Measurements from ENCODE around the gene SOCS7. TPM values are rescaled to one million over a fixed set of nuclear protein-coding genes. Genes with fewer than 3 reads are reported as not detected.

Gene SOCS7
- total RNA-seq, 2 donors from 2014 or later: 14.6 to 61.9 TPM

DNA sequence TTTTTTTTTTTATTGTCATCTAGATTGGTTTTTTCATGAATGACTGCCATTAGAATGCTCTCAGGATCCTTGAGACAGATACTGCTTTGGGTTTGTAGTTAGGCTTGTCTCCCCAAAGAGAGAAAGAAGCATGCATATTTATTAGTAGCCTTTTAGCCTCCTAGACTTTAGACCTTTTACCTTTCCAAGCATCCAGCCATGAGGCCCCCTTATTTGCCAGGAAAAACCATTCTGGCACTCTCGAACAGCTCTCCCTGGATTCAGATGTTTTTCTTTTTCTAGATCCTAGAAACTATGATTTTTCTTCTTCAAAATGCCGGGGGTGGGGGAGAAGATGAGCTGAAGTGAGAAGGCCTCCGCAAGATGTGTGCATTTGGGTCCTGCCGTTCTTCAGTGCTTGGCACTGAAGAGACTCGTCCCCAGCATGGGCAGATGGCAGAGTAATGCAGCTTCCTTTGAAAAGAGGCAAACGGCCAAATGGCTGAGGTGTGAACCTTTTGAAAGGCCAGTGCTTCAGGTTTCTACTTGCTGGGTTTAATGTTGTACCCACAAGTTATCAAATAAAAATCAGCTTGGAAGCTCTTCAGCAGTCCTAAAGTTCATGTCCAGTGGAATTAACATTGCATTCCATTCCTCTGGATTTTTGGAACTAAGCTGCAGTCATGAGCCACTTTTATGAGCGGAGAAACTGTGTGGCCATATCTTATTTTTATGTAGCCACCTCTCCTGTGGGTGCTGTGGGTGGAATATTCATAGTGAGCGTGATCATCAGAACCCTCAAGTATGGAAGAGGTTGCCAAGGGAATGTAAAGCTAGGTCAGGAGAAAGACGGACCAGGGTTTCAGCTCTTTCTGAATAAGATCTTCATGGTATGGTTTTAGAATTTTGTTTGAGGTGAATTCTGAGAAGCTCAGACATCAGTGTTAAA lies 7.2 kb downstream of the SOCS7 start:
- Histone ChIP-seq H3K27me3 (replicated peaks; ENCODE audit: insufficient read depth) (no peaks in the 10 kb centered on the region), H3K27ac (peak overlapping the region; percentile 13 to 61), H3K9me3 (no peaks in the 10 kb centered on the region), H3K4me3 (no peak overlapping the region), H3K4me1 (replicated peaks) (peaks cover 4% of the 10 kb centered on the region), H3K36me3 (no peaks in the 10 kb centered on the region)
- DNase-seq (ENCODE audit: low spot score): peak; percentile 72
- TF ChIP-seq POLR2A (IDR thresholded peaks at IDR 0.05) (no peak), CTCF (IDR thresholded peaks at IDR 0.05) (no peak), POLR2AphosphoS5 (IDR thresholded peaks at IDR 0.05) (peak; percentile 79)
- 22% methylated on average over 9 of the region's 9 CpGs for WGBS
- intact Hi-C loops (cut with DNase I): loop anchor here (10.0 kb wide), 1 partner anchor 126 kb away; no protein-coding TSS in a partner anchor

DNA sequence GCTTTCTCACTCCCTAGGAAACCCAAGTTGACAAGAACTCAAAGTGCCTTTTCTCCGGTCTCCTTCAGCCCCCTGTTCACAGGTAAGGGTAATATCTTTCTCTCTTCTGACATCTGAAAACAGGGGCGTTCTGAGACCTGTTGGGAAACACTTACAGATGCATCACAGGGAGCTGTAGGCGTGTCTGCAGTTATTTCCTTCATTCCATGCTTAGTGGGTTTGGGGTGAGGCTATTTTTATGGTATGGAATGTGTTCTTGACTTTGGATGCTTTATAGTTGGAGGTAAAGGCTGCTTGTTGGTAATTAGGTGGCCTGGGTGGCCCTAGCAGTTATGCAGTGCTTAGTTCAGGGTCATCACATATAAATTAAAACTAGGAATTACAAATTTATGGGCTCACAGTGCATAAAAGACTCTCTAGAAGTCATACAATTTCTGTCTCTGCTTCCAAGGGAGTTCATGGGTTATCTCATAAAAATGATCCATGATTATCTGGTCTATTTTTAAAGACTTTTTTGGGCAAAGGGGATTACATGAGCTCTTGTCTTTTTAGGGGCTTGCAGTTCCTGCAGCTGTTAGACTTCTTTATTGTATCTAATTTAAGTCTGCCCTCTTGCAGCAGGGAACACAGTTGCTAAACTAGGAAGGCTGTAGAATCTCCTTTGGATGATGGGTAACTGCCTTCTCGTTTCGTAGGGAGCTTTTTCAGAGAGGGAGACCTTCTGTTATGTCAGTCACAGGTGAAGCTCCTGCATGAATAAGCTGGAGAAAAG lies 10.2 kb downstream of the SOCS7 start:
- no peaks in the 10 kb centered on the region for H3K9me3 ChIP-seq
- no peak for DNase-seq (ENCODE audit: low spot score)
- intact Hi-C loops (cut with DNase I): no loop called here
- TF ChIP-seq POLR2A (IDR thresholded peaks at IDR 0.05) (no peak), POLR2AphosphoS5 (IDR thresholded peaks at IDR 0.05) (no peak), CTCF (IDR thresholded peaks at IDR 0.05) (no peak)
- no peak overlapping the region for H3K27ac ChIP-seq
- WGBS: 63% methylated on average over 5 of the region's 5 CpGs
- H3K27me3 ChIP-seq (replicated peaks; ENCODE audit: insufficient read depth): no peaks in the 10 kb centered on the region
- no peaks in the 10 kb centered on the region for H3K4me1 ChIP-seq (replicated peaks)
- H3K4me3 ChIP-seq: no peak overlapping the region
- H3K36me3 ChIP-seq: no peaks in the 10 kb centered on the region

DNA sequence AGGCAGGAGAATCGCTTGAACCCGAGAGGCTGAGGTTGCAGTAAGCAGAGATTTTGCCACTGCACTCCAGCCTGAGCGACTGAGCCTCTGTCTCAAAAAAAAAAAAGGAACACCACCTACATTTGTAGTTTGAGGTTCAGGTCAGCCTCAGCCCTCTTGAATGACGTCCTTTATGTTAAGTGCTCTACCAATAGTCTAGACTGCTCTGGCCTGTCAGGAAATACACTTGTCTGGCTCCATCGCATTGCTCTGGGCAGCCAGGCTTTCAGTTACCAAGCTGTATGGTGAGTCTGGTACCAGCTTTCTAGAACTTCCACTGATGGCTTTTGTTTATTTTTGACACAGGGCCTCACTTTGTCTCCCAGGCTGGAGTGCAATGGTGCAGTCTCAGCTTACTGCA lies 11.4 kb downstream of the SOCS7 start:
- WGBS: 98% methylated on average over 5 of the region's 5 CpGs
- Histone ChIP-seq H3K27me3 (replicated peaks; ENCODE audit: insufficient read depth) (no peaks in the 10 kb centered on the region), H3K4me1 (replicated peaks) (no peaks in the 10 kb centered on the region), H3K9me3 (no peaks in the 10 kb centered on the region), H3K4me3 (no peak overlapping the region), H3K27ac (no peak overlapping the region), H3K36me3 (peaks cover 0 to 3% of the 10 kb centered on the region in 2 donors)
- DNase-seq (ENCODE audit: low spot score): no peak
- intact Hi-C loops (cut with DNase I): no loop called here
- TF ChIP-seq POLR2AphosphoS5 (IDR thresholded peaks at IDR 0.05): no peak
- TF ChIP-seq CTCF (IDR thresholded peaks at IDR 0.05): no peak
- TF ChIP-seq POLR2A (IDR thresholded peaks at IDR 0.05): no peak

- no peak overlapping the region for H3K4me3 ChIP-seq
- no peaks in the 10 kb centered on the region for H3K9me3 ChIP-seq
- no peaks in the 10 kb centered on the region for H3K27me3 ChIP-seq (replicated peaks; ENCODE audit: insufficient read depth)
- H3K27ac ChIP-seq: no peak overlapping the region
- peaks cover 4% of the 10 kb centered on the region in 2 donors for H3K36me3 ChIP-seq
- TF ChIP-seq POLR2A (IDR thresholded peaks at IDR 0.05) (no peak), POLR2AphosphoS5 (IDR thresholded peaks at IDR 0.05) (no peak), CTCF (IDR thresholded peaks at IDR 0.05) (no peak)
- no peak for DNase-seq (ENCODE audit: low spot score)
- H3K4me1 ChIP-seq (replicated peaks): no peaks in the 10 kb centered on the region
- intact Hi-C loops (cut with DNase I): no loop called here
- 92% methylated on average over 8 of the region's 8 CpGs for WGBS
These were observed 13.1 kb downstream of the SOCS7 start for GRCh38 chr17:38364741-38365140.

All from prostate gland (tissue), 2 donors.